ENCODE results near the gene DDX18. TPM values are rescaled to one million over a fixed set of nuclear protein-coding genes. Genes with fewer than 3 reads are reported as not detected.
"Not testable (repeated sequence)": the region's sequence is repeated elsewhere in the genome, so short reads cannot be mapped to it uniquely, and the experiment has no call there.

Gene DDX18
- total RNA-seq, result 128 and 131 TPM in 2 replicates

DNA sequence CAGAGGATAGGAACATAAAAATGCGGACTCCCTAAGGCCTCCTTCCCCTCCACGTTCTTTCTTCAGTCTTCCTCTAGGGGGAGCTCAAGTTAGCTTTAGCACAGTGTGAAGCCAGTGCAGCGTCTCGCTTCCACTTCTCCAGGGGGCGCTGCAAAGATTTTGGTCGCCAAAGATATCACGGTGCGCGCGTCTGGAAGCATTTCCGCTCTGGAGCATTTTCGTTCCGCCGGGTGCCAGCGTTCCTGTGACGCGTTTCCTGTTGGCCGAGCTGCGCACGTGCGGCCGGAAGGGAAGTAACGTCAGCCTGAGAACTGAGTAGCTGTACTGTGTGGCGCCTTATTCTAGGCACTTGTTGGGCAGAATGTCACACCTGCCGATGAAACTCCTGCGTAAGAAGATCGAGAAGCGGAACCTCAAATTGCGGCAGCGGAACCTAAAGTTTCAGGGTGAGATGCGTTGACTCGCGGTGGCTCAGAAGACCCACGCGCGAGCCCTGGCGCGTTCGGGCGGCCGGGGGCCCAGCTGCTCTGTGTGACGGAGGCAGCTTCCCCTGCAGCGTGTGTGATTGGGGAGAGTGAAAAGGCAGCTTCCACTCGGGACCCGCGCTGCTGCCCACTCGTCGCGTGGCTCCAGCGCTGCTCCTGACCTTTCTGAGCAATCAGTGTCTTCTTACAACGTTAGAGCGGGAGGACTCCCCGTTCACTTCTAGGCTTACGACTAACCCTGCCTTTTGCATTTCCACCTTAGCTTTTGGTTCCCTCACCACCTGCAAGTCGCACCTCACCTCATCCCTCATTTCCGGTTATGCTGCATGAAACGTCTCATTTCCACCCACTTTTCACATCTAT, at the start of gene DDX18:
Gene DDX18, plus strand, starts transcription at position 275 of the 848 bp plus-strand sequence. Its CDS starts 87 bp downstream, at position 362.
- H3K27ac Mint-ChIP-seq, result peak within 1 kb of the TSS; percentile 92
- peaks cover 21% of the 10 kb centered on the region for H3K4me1 Mint-ChIP-seq (ENCODE audit: low read depth)
- H3K36me3 Mint-ChIP-seq (ENCODE audit: low read depth), result peaks cover 43% of the 10 kb centered on the region
- intact Hi-C loops (cut with micrococcal nuclease), result loop anchor here (1.0 to 10.0 kb wide), 5 partner anchors 120 to 500 kb away; partner anchors contain the start of gene INSIG2
- H3K4me3 Mint-ChIP-seq (ENCODE audit: low read depth), result peak within 1 kb of the TSS; percentile 90
- peak; percentile 96 for DNase-seq (ENCODE audit: low spot score)
- H3K27me3 Mint-ChIP-seq (ENCODE audit: low read depth), result no peaks in the 10 kb centered on the region
- H3K9me3 Mint-ChIP-seq, result no peaks in the 10 kb centered on the region

DNA sequence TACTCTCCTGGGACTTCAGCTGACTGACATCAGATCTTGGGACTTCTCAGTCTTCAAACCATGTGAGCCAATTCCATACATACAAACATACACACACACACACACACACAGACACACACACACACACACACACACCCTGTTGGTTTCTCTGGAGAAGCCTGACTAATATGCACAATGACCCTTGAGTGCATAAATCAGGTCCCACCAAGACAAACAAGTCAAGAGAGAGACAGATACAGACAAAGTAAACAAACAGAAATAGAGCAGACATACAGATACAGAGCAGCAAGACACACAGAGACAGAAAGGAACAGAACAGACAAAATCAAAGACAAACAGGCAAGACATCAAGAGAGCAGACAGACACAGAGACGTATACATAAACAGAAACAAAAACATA, 43.8 kb upstream of the DDX18 start:
- H3K4me3 Mint-ChIP-seq (ENCODE audit: low read depth), result no peak overlapping the region
- DNase-seq (ENCODE audit: low spot score), result no peak
- intact Hi-C loops (cut with micrococcal nuclease), result loop anchor here (10.0 kb wide), 1 partner anchor 296 kb away; no protein-coding TSS in a partner anchor
- H3K27me3 Mint-ChIP-seq (ENCODE audit: low read depth), result no peaks in the 10 kb centered on the region
- no peak overlapping the region for H3K27ac Mint-ChIP-seq
- no peaks in the 10 kb centered on the region for H3K36me3 Mint-ChIP-seq (ENCODE audit: low read depth)
- H3K4me1 Mint-ChIP-seq (ENCODE audit: low read depth), result no peaks in the 10 kb centered on the region
- no peaks in the 10 kb centered on the region for H3K9me3 Mint-ChIP-seq

DNA sequence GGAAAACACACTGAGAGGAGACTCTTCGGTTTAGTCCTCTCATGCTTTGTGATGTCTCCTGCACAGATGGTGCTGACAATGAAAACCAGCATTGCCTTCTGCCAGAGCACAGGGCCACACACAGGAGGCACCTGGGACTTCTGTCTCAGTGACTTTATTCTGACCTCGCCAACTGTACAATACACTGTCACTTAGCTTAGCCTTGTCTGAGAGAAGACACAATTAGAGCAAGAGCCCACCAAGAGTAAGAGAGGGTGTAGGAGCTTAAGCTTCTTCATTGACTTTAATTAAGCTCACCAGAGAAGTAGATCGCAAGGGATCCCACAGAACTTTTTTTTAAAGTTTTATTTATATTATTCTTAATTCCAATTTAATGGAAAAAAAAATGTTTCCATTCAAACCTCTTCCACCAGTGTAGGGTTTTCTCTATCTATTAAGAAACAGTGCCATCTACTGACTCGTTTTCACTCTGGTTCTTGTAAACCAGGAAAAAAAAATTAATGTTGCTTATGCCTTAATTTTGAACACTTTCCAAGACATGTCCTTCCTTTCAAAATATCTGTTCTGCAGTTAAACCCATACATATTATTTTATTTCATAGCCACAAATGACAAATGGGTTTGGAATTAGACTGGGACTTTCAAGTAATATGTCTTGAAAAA, 42.4 kb upstream of the DDX18 start:
- no peaks in the 10 kb centered on the region for H3K4me1 Mint-ChIP-seq (ENCODE audit: low read depth)
- no peak overlapping the region for H3K27ac Mint-ChIP-seq
- no peaks in the 10 kb centered on the region for H3K9me3 Mint-ChIP-seq
- H3K36me3 Mint-ChIP-seq (ENCODE audit: low read depth), result no peaks in the 10 kb centered on the region
- intact Hi-C loops (cut with micrococcal nuclease), result loop anchor here (10.0 kb wide), 1 partner anchor 297 kb away; no protein-coding TSS in a partner anchor
- H3K4me3 Mint-ChIP-seq (ENCODE audit: low read depth), result no peak overlapping the region
- no peak for DNase-seq (ENCODE audit: low spot score)
- H3K27me3 Mint-ChIP-seq (ENCODE audit: low read depth), result no peaks in the 10 kb centered on the region

DNA sequence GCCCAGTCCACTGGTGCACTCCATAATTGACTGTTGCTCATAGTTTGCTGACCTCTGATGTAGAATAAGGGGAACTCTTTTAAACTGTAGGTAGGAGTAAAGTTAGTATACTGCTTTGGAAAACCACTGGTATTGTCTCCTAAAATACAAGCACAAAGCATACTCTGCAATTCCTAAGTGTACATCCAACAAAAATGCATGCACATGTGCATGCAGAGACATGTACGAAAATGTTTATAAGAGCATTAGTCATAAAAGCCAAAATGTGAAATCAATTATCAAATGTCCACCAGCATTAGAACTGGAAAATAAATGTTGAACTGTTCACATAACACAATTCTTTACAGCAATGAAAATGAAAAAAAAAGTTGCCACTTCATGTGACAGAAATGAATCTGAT, 39.8 kb upstream of the DDX18 start:
- H3K4me1 Mint-ChIP-seq (ENCODE audit: low read depth), result no peaks in the 10 kb centered on the region
- H3K27ac Mint-ChIP-seq, result no peak overlapping the region
- no peaks in the 10 kb centered on the region for H3K36me3 Mint-ChIP-seq (ENCODE audit: low read depth)
- H3K4me3 Mint-ChIP-seq (ENCODE audit: low read depth), result no peak overlapping the region
- DNase-seq (ENCODE audit: low spot score), result no peak
- intact Hi-C loops (cut with micrococcal nuclease), result loop anchor here (10.0 kb wide), 1 partner anchor 300 kb away; no protein-coding TSS in a partner anchor
- H3K27me3 Mint-ChIP-seq (ENCODE audit: low read depth), result no peaks in the 10 kb centered on the region
- no peaks in the 10 kb centered on the region for H3K9me3 Mint-ChIP-seq

DNA sequence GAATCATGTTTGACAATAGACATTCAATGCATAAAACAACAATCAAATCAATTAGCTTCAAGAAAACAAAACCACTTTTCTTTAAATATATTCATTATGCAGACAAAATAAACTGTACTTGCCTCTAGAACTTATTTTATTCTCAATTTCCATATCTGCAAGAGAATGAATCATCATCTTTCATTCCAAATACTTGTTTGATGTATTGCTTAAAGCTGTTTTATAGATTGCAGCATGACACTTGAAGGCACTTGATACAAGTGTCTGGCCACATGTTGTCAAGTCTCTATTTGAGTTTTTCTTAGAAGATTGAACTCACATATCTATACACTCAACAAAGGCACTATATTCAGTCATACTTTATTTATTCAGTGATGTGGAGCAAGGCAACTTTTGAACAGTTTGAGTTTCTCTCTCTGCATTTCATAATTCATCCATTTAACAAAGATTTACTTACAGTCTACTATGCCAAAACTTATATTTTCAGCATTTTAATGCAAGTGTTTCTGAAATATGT, 38.7 kb upstream of the DDX18 start:
- H3K27ac Mint-ChIP-seq, result no peak overlapping the region

DNA sequence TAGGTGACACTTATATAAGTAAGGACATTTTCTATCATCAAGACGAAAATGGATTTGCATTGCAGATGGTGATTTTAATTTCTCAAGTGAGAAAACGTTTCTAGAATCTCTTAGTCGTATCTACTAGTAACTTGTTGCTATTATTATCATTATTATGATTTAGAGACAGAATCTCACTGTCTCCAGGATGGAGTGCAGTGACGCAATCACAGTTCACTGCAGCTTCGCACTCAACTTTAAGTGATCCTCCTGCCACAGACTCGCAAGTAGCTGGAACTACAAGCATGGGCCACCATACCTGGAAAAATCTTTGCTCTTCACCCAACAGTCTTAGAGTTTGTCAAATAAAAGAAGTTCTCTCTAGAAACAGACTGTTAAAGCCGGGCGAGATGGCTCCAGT, 37.6 kb upstream of the DDX18 start:
- no peak for DNase-seq (ENCODE audit: low spot score)
- intact Hi-C loops (cut with micrococcal nuclease), result loop anchor here (10.0 kb wide), 1 partner anchor 302 kb away; no protein-coding TSS in a partner anchor
- H3K27ac Mint-ChIP-seq, result no peak overlapping the region
- no peak overlapping the region for H3K4me3 Mint-ChIP-seq (ENCODE audit: low read depth)
- H3K9me3 Mint-ChIP-seq, result no peaks in the 10 kb centered on the region
- H3K27me3 Mint-ChIP-seq (ENCODE audit: low read depth), result no peaks in the 10 kb centered on the region
- no peaks in the 10 kb centered on the region for H3K36me3 Mint-ChIP-seq (ENCODE audit: low read depth)
- H3K4me1 Mint-ChIP-seq (ENCODE audit: low read depth), result no peaks in the 10 kb centered on the region

More for the DNA sequence above, 38.7 kb upstream of the DDX18 start:
- DNase-seq (ENCODE audit: low spot score), result no peak
- H3K4me3 Mint-ChIP-seq (ENCODE audit: low read depth), result no peak overlapping the region
- H3K9me3 Mint-ChIP-seq, result no peaks in the 10 kb centered on the region
- H3K4me1 Mint-ChIP-seq (ENCODE audit: low read depth), result no peaks in the 10 kb centered on the region
- no peaks in the 10 kb centered on the region for H3K36me3 Mint-ChIP-seq (ENCODE audit: low read depth)
- intact Hi-C loops (cut with micrococcal nuclease), result loop anchor here (10.0 kb wide), 1 partner anchor 301 kb away; no protein-coding TSS in a partner anchor
- no peaks in the 10 kb centered on the region for H3K27me3 Mint-ChIP-seq (ENCODE audit: low read depth)

DNA sequence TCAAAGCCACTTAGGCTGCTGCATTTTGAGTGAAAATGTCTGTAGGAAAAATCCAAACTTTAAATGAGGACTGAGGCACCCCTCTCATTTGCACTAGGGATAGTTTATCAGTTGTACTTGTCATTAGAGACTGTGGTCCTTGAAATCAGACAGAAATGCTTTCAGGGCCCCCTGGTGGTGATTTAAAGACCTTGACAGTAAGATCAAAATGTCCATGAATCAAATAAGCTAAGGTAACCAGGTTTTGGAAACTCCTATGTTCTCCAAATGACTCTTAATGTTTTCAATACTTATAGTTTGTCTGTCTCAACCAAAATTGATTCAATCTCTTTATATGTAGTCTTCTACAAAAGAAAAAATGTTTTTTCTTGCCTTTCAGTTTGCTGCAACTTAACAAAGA, 28.8 kb upstream of the DDX18 start:
- intact Hi-C loops (cut with micrococcal nuclease), result no loop called here
- no peaks in the 10 kb centered on the region for H3K27me3 Mint-ChIP-seq (ENCODE audit: low read depth)
- H3K9me3 Mint-ChIP-seq, result no peaks in the 10 kb centered on the region
- H3K36me3 Mint-ChIP-seq (ENCODE audit: low read depth), result no peaks in the 10 kb centered on the region
- H3K4me1 Mint-ChIP-seq (ENCODE audit: low read depth), result no peaks in the 10 kb centered on the region
- no peak overlapping the region for H3K27ac Mint-ChIP-seq
- no peak overlapping the region for H3K4me3 Mint-ChIP-seq (ENCODE audit: low read depth)
- no peak for DNase-seq (ENCODE audit: low spot score)

DNA sequence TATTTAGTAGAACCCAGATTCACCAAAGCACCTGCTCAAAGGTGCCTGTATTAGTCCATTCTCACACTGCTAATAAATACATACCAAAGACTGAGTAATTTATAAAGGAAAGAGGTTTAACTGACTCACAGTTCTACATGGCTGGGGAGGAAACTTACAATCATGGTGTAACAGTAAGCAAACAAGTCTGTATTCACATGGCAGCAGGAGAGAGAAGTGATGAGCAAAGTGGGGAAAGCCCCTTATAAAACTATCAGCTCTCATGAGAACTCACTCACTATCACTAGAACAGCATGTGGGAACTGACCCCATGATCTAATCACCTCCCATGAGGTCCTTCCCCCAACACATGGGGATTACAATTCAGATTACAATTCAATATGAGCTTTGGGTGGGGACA, 28.0 kb upstream of the DDX18 start:
- no peak for DNase-seq (ENCODE audit: low spot score)
- no peaks in the 10 kb centered on the region for H3K27me3 Mint-ChIP-seq (ENCODE audit: low read depth)
- no peak overlapping the region for H3K27ac Mint-ChIP-seq
- H3K4me3 Mint-ChIP-seq (ENCODE audit: low read depth), result no peak overlapping the region
- no peaks in the 10 kb centered on the region for H3K9me3 Mint-ChIP-seq
- no peaks in the 10 kb centered on the region for H3K4me1 Mint-ChIP-seq (ENCODE audit: low read depth)
- intact Hi-C loops (cut with micrococcal nuclease), result no loop called here
- H3K36me3 Mint-ChIP-seq (ENCODE audit: low read depth), result no peaks in the 10 kb centered on the region

DNA sequence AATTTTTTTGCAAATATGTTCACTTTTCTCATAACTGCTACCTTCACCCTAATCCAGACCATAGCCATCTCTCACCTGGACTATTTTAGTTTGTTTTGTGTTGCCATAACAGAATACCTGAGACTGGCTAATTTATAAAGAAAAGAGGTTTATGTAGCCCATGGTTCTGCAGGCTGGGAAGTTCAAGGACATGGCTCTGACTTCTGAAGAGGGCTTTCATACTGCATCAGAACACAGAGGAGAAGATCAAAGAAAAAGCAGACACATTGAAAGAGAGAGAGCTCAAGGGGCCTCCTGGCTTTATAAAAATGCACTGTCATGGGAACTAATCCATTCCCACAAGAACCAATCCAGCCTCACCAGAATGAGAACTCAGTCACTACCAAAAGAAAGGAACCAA, 25.0 kb upstream of the DDX18 start:
- Mint-ChIP-seq H3K9me3 (no peaks in the 10 kb centered on the region), H3K27me3 (ENCODE audit: low read depth) (no peaks in the 10 kb centered on the region), H3K27ac (no peak overlapping the region), H3K36me3 (ENCODE audit: low read depth) (no peaks in the 10 kb centered on the region), H3K4me3 (ENCODE audit: low read depth) (no peak overlapping the region), H3K4me1 (ENCODE audit: low read depth) (no peaks in the 10 kb centered on the region)
- no peak for DNase-seq (ENCODE audit: low spot score)
- intact Hi-C loops (cut with micrococcal nuclease), result no loop called here

DNA sequence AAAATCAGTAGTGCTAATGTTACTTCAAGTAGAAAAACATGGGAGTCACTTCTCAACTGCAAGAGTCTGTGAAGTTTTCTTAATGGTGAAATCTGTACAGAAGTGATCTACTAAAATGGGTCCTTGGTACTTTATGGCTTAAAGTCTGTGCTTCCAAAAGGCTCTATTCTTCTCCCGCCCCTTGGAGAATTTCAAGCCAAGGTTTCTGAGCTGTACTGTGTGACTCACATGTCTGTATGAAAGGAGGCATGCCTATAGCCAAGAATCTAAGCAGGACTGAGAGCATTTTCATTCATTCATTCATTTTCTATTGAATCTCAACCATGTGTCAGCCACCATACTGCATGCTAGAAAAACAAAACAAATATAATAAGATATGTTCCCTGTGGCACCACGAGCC, 19.8 kb upstream of the DDX18 start:
- intact Hi-C loops (cut with micrococcal nuclease), result no loop called here
- H3K9me3 Mint-ChIP-seq, result no peaks in the 10 kb centered on the region
- H3K36me3 Mint-ChIP-seq (ENCODE audit: low read depth), result no peaks in the 10 kb centered on the region

DNA sequence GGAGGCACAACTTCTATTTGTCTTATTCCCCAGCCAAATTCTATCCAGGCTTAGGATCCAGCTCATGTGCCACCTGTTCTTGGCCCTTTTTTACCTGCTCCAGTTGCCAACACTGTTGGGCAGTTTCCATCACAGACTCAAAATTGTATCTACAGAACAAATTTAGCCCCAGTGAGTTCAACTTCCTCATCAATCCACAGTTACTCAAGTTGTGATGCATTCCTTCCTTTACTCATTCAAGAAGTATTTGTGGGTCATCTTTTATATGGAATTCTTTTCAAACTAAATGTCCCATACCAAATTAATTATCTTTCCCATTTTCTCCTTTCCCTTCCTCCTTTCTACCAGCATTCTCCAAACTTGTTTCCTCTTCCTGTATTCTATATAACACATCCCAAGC, 12.7 kb upstream of the DDX18 start:
- H3K4me3 Mint-ChIP-seq (ENCODE audit: low read depth), result no peak overlapping the region
- intact Hi-C loops (cut with micrococcal nuclease), result no loop called here
- no peaks in the 10 kb centered on the region for H3K36me3 Mint-ChIP-seq (ENCODE audit: low read depth)
- H3K27me3 Mint-ChIP-seq (ENCODE audit: low read depth), result peaks cover 23% of the 10 kb centered on the region
- no peak overlapping the region for H3K27ac Mint-ChIP-seq
- H3K4me1 Mint-ChIP-seq (ENCODE audit: low read depth), result peaks cover 5% of the 10 kb centered on the region
- DNase-seq (ENCODE audit: low spot score), result no peak
- H3K9me3 Mint-ChIP-seq, result no peaks in the 10 kb centered on the region

More for the DNA sequence above, 19.8 kb upstream of the DDX18 start:
- Mint-ChIP-seq H3K4me3 (ENCODE audit: low read depth) (no peak overlapping the region), H3K4me1 (ENCODE audit: low read depth) (no peaks in the 10 kb centered on the region), H3K27ac (no peak overlapping the region), H3K27me3 (ENCODE audit: low read depth) (no peaks in the 10 kb centered on the region)
- DNase-seq (ENCODE audit: low spot score), result no peak

DNA sequence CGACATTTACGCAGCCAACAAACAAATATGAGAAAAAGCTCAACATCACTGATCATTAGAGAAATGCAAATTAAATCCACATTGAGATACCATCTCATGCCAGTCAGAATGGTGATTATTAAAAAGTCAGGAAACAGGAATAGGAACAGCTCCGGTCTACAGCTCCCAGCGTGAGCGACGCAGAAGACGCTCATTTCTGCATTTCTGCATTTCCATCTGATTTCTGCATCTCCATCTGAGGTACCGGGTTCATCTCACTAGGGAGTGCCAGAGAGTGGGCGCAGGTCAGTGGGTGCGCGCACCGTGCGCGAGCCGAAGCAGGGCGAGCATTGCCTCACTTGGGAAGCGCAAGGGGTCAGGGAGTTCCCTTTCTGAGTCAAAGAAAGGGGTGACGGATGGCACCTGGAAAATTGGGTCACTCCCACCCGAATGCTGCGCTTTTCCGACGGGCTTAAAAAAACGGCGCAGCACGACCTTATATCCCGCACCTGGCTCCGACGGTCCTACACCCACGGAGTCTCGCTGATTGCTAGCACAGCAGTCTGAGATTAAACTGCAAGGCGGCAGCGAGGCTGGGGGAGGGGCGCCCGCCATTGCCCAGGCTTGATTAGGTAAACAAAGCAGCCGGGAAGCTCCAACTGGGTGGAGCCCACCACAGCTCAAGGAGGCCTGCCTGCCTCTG, 10.7 kb upstream of the DDX18 start:
- intact Hi-C loops (cut with micrococcal nuclease); DNase-seq (ENCODE audit: low spot score); H3K9me3 Mint-ChIP-seq; H3K27ac Mint-ChIP-seq; H3K36me3 Mint-ChIP-seq (ENCODE audit: low read depth); H3K4me1 Mint-ChIP-seq (ENCODE audit: low read depth): not testable (repeated sequence)
- H3K4me3 Mint-ChIP-seq (ENCODE audit: low read depth), result peak overlapping the region; percentile 69
- H3K27me3 Mint-ChIP-seq (ENCODE audit: low read depth), result peaks cover 23% of the 10 kb centered on the region
